AG09309 (cell line): Measurements from ENCODE around the gene RABGAP1L.
A peak's percentile ranks its signal among the peaks of the same experiment; 100 is the strongest.

Experiments
- DNase-seq: peaks from one replicate; pipeline ENCODE4 v3.0.0-alpha.2; 2010; ENCODE audit warnings: low read depth
- H3K4me3 ChIP-seq: 2 replicates; pipeline ENCODE4 v1.5.1; 2011; ENCODE audit warnings: mild to moderate bottlenecking, low read depth, low read length, moderate library complexity; ENCODE audit not compliant: control insufficient read depth
- TF ChIP-seq, protein P1 (sequence below): IDR thresholded peaks from 2 replicates; pipeline ENCODE4 v1.5.1; 2011; ENCODE audit warnings: mild to moderate bottlenecking, low read depth, low read length, inconsistent platforms; ENCODE audit not compliant: insufficient read depth, control insufficient read depth; ENCODE audit errors: missing control alignments

RABGAP1L gene

GRCh38 chr1:174676856-174677255, 517.5 kb downstream of the RABGAP1L start:
- DNase-seq: no peak
- TF ChIP-seq, protein P1, sequence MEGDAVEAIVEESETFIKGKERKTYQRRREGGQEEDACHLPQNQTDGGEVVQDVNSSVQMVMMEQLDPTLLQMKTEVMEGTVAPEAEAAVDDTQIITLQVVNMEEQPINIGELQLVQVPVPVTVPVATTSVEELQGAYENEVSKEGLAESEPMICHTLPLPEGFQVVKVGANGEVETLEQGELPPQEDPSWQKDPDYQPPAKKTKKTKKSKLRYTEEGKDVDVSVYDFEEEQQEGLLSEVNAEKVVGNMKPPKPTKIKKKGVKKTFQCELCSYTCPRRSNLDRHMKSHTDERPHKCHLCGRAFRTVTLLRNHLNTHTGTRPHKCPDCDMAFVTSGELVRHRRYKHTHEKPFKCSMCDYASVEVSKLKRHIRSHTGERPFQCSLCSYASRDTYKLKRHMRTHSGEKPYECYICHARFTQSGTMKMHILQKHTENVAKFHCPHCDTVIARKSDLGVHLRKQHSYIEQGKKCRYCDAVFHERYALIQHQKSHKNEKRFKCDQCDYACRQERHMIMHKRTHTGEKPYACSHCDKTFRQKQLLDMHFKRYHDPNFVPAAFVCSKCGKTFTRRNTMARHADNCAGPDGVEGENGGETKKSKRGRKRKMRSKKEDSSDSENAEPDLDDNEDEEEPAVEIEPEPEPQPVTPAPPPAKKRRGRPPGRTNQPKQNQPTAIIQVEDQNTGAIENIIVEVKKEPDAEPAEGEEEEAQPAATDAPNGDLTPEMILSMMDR: no peak
- no peak overlapping the region for H3K4me3 ChIP-seq

DNA sequence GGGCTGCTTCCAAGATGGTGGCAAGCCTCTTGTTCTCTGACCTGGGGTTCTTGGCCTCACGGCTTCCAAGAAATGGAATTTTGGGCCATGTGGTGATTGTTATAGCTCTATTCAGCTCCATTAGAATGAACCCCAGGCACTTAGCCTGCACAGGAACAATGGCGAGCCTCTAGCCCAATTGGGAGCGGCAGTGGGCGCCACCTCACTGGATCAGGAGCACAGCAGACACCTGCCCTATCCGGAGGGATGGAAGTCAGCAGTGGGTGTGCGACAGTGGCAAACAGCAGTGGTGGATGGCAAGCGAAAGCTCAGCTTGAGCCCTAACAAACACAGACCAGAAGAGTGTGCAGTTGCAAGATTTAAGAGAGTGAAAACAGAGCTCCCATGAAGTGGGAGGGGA, 519.3 kb downstream of the RABGAP1L start:
- DNase-seq: no peak
- H3K4me3 ChIP-seq: no peak overlapping the region
- TF ChIP-seq, protein P1: no peak

DNA sequence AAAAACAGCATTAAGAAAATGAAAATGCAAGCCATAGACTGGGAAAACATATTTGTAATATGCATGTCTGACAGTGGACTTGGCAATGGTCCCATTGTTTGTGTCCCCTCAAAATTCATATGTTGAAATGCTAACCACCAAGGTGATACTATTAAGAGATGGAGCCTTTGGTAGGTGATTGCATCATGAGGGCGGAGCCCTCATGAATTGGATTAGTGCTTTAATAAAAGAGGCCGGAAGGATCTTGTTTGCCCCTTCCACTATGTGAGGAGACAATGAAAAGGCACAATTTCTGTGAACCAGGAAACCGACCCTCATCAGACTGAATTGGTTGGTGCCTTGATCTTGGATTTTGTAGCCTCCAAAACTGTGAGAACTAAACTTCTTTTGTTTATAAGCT, 520.8 kb downstream of the RABGAP1L start:
- DNase-seq: no peak
- TF ChIP-seq, protein P1: no peak
- H3K4me3 ChIP-seq: no peak overlapping the region

GRCh38 chr1:174682419-174683008, 523.2 kb downstream of the RABGAP1L start:
- TF ChIP-seq, protein P1: no peak
- peak; percentile 11 for DNase-seq

GRCh38 chr1:174686213-174686612, 526.9 kb downstream of the RABGAP1L start:
- TF ChIP-seq, protein P1: no peak

More at GRCh38 chr1:174682419-174683008, 523.2 kb downstream of the RABGAP1L start:
- no peak overlapping the region for H3K4me3 ChIP-seq

DNA sequence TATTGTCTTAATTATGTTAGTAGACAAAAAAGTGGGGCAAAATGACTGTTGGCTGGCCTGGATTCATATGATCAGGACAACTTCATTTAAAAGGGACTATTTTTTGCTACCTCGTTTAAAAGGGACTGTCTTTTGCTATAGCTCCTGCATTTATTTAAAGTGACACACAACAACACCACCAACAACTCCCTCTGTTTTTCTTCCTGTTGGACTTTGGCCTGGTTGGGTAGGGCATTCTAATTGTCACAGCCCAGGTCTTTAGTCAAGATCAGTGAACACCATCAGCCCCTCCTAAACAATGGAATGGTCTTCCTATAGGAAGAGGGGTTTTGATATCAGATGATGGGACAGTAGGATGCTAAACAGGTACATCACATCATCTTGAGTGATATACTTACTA, 530.2 kb downstream of the RABGAP1L start:
- H3K4me3 ChIP-seq: no peak overlapping the region
- TF ChIP-seq, protein P1: no peak
- no peak for DNase-seq

More at GRCh38 chr1:174686213-174686612, 526.9 kb downstream of the RABGAP1L start:
- DNase-seq: no peak
- H3K4me3 ChIP-seq: no peak overlapping the region
